GM19193 (cell line): ENCODE measurements around the gene BRD4.

ENCODE experiments used
- POLR2A ChIP-seq: IDR thresholded peaks from 4 replicates; pipeline ENCODE4 v1.6.1; 2011; ENCODE audit not compliant: insufficient read depth, insufficient read length; ENCODE audit errors: extremely low read depth

BRD4 gene

GRCh38 chr19:15223649-15224361 is 108.5 kb downstream of the BRD4 start:
- no peak for TF ChIP-seq POLR2A

- no peak for TF ChIP-seq POLR2A
Observed at GRCh38 chr19:15222738-15223648, 109.3 kb downstream of the BRD4 start.

DNA sequence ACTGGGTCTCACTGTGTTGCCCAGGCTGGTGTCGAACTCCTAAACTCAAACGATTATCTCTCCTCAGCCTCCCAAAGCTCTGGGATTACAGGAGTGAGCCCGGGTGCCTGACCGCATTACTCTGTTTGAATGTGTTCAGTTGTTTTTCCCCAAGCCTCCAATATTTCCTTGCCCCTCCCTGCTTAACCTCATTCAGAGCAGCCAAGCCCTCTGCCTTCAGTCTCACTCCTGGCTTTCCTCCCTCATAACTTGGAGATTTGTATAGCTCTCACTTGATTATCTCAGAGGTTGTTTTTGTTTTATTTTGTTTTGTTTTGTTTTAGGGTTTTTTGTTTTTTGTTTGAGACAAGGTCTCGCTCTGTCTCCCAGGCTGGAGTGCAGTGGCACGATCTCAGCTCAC is 111.5 kb downstream of the BRD4 start:
- TF ChIP-seq POLR2A = no peak

DNA sequence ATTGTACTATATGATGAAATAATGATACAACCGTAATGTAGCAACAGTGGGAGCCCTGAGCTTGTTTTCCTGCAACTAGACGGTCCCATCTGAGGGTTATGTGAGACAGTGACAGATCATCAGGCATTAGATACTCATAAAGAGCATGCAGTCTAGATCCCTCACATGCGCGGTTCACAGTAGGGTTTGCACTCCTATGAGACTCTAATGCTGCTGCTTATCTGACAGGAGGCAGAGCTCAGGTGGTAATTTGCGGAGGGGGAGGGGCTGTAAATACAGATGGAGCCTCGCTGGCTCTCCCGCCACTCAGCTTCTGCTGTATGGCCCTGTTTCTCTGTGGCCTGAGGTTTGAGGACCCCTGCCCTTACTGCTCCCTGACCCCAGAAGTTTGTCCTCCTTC is 113.8 kb downstream of the BRD4 start:
- TF ChIP-seq POLR2A = no peak

DNA sequence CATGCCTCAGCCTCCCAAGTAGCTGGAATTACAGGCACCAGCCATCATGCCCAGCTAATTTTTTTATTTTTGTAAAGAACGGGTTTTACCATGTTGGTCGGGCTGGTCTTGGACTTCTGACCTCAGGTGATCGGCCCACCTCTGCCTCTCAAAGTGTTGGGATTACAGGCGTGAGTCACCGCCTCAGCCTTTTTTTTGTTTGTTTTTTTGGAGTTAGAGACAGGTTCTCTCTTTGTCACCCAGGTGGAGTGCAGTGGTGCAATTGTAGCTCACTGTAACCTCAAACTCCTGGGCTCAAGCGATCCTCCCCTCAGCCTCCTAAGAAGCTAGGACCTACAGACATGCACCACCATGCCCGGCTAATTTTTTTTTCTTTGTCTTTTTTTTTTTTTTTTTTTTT is 116.0 kb downstream of the BRD4 start:
- TF ChIP-seq POLR2A = no peak

DNA sequence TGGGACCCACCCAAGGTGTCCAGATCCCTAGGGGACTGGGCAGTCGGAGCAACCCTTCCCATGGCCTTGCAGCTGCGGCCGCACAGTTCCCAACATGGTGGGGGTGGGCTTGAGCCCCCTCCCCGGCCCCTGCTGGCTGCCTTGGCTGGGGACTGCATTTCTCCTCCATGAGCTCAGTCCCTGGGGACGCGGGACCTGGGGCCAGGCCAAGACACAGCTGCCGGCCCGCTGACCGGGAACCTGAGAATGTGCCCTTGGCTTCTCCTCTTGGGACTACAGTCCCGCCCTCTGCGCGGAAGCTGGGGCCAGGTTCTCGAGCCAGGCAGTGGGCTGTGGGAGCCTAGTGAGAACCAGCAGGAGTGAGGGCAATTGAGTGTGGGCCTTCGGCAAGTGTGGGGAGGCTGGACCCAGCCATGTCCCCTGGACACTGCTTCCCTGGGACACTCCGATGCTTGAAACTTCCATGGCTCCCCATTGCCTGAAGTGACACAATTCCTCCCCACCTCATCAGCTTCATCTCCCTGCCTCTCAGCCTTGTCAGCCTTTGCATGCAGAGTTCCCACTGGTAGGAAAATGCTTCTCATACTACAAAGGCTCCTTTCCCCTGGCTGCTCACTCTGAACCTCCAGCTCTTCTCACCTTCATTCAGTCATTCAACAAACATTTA is 118.5 kb downstream of the BRD4 start:
- no peak for TF ChIP-seq POLR2A

- TF ChIP-seq POLR2A = no peak
Observed at GRCh38 chr19:15212711-15213110, 119.6 kb downstream of the BRD4 start.

GRCh38 chr19:15210323-15210781 is 122.0 kb downstream of the BRD4 start:
- TF ChIP-seq POLR2A = no peak

- TF ChIP-seq POLR2A = no peak
Observed at GRCh38 chr19:15201374-15202023, 130.8 kb downstream of the BRD4 start.

DNA sequence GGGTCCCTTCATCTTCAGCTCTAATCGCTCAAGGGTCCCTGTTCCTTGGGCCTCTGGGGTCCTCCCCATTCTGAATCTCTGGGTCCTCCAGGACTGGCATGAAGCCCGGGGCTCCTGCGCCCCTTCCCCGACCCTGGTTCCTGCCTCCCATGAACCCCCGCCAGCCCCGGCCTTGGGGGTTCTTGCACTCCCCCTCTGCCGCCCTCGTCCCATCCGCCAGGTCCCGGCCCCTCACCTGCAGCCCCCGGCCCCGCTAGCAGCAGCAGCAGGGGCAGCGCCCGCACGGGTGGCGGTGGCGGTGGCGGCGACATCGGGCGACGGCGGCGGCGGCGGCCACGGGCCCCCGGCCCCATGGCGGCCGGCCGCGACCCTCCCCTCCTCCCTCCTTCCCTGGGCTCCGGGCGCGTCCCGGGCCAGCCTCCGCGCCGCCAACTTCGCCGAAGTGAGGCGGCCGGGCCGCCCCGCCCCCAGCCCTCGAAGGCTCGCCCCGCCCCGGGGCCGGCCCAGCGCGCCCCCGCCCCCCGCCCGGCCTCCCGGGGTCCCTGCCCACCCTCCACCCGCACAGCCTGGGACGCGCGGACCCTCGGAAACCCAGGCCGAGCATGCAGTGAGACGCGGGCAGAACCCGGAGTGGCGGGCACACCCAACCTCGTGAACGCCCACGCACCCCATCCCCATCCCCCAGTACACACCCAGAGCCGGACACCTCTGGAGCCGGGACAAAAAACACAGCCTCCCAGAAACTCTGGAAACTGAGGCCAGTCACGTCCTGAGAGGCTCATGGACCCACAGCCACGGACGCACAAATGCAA is 131.6 kb downstream of the BRD4 start, which contains the start of gene NOTCH3:
TSS of gene NOTCH3 (minus strand) at position 443 of the 812 bp plus-strand sequence. CDS start at position 353, 90 bp downstream.
- no peak for TF ChIP-seq POLR2A

- TF ChIP-seq POLR2A = no peak
Observed at GRCh38 chr19:15199661-15200552, 132.4 kb downstream of the BRD4 start.

DNA sequence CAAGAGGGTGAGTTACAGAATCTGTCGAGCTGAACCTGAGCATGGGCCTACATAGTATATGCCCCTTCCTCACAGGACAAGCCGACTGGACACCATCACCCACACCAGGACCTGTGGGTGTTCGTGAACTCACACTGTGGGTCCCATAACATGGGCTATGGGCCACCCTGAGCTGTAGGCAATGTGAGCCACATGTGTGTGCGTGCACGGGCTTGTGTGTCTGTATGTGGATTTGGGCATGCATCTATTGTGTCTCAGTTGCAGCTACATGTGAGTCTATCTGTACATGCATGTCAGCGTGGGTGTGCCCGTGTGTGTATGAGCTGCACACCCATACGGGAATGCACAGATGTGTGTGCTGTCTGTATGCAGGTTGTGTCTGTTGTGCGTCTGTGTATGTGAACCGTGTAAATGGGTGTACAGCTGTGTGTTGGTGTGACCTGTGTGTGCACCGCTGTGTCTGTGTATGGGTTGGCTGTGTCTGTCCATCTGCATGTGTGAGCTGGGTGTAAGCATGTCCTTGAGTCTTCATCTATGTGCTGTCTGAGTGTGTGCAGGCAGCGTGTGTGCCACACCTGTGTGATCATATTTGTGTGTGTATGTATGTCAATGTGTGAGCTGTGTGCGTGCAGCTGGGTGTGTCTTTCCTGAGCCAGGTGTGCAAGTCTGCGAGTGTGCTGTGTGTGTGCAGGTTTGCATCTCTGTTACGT is 133.2 kb downstream of the BRD4 start:
- no peak for TF ChIP-seq POLR2A
